NCI-H2196 (cell line): ENCODE data around the gene ROCK2.
A peak's percentile ranks its signal among the peaks of the same experiment; 100 is the strongest.

Experiments used
- DNase-seq: peaks from one replicate; lab custom pipeline; 2025; ENCODE audit not compliant: unreplicated experiment; lab: John Stamatoyannopoulos, UW

The ROCK2 gene

DNA sequence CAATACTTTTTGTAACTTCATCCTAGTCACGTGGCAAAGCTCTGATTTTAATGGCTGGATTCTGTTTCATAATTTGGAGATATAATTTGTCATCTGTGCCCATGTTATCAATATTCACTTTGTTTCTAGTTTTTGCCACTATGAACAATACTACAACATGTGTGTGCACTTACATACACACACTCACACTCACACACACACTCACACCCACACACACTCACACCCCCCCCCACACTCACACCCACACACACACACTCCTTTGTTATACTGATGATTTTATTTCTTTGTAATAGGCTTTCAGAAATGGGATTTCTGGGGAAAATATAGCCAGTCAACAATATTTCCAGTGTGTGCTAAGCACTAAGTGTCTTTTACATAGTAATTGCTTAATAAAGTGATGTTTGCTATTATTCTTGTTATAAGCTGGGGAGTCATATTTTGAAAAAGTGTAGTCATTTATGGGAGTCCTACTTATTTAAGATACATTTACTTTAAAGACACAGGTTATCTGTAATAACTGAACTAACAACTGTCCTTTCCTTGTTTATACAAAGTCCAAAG, 22.8 kb upstream of the ROCK2 start:
- DNase-seq = no peak

DNA sequence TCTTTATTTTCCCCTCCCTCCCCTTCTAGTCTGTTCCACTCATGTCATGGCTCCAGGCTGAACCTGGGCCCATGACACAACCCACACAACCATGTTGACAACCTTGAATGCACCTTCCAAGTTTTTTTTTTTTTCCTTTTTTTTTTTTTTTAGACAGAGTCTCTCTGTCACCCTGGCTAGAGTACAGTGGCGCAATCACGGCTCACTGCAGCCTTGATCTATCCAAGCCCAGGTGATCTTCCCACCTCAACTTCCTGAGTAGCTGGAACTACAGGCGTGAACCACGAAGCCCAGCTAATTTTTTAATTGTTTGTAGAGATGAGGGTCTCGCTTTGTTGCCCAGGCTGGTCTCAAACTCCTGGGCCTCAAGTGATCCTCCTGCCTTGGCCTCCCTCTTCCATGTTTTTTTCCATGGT, 21.9 kb upstream of the ROCK2 start:
- no peak for DNase-seq

GRCh38 chr2:11365096-11365879, 20.9 kb upstream of the ROCK2 start:
- DNase-seq = no peak

- no peak for DNase-seq
Measured at GRCh38 chr2:11364565-11364887, 20.1 kb upstream of the ROCK2 start.

DNA sequence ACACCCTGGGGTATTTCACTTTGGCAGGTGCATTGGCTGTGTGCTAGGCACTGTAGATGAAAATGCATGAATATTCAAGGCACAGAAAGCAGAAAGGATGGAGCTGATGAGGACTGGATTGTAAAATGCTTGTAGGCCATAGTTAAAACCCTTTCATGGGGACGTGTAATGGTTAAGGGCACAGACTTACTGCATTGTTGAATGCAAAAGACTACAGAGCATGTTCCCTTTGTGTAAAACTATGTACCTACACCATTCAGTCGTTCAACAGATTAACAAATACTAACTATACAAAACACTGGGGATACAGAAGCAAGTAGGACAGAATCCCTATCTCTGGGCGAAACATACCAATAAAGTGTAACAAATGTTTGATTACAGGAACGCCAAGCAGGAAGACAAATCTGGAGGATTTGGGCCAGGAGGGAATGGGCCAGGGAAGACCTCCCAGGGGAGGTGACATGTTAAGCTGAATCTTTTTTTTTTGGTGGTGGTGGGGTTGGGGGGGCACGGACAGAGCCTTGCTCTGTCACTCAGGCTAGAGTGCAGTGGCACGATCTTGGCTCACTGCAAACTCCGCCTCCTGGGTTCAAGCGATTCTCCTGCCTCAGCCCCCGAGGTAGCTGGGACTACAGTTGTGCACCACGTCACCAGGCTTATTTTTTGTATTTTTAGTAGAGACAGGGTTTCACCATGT, 19.6 kb upstream of the ROCK2 start:
- no peak for DNase-seq

- no peak for DNase-seq
Measured at GRCh38 chr2:11359865-11360264, 15.4 kb upstream of the ROCK2 start.

DNA sequence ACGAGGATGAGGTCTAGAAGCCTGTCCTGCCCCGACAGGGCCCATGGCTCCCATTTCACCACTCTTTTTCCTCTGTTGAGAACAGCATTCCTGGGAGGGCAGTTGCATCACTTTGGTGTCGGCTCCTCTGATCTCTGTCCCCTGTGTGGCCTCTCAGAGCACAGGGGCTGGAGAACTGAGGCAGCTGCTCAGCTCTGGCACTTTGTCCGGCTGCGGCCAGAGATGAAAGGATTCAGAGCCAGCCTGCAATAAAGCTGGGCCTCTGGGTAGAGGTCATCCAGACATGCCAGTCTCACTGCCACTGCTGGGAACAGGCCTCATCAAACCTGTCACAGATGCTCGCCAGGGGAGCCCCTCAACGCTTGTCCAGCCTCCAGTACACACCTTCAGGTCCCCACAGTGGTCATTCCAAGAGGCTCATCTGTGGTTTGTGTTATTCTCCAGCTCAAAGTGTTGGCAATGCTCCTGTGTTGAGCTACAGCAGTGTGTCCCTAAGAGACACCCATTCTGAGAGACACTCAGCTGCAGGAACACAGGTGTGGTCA, 13.1 kb upstream of the ROCK2 start:
- DNase-seq = no peak

DNA sequence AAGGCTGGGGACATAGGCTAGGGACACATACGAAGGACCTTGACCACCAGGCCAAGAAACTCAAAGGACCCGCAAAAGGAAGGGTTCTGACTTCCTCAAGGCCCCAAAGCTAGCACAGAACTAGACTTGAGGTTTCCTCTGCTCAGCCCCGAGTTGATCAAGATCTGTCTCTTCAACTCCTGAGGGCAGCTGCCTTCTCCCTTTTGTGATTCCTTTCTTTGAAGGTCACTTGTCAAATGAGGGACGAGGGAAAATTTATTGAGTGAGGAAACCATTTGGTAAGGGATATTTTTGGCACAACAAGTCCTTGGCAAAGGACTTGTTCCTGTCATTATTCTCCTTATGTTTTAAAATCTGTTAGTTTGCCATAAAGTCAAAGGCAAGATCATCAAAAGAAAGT, 12.3 kb upstream of the ROCK2 start:
- no peak for DNase-seq

GRCh38 chr2:11355194-11356053, 11.0 kb upstream of the ROCK2 start:
- DNase-seq = no peak

GRCh38 chr2:11354363-11355154, 10.1 kb upstream of the ROCK2 start:
- DNase-seq = no peak

DNA sequence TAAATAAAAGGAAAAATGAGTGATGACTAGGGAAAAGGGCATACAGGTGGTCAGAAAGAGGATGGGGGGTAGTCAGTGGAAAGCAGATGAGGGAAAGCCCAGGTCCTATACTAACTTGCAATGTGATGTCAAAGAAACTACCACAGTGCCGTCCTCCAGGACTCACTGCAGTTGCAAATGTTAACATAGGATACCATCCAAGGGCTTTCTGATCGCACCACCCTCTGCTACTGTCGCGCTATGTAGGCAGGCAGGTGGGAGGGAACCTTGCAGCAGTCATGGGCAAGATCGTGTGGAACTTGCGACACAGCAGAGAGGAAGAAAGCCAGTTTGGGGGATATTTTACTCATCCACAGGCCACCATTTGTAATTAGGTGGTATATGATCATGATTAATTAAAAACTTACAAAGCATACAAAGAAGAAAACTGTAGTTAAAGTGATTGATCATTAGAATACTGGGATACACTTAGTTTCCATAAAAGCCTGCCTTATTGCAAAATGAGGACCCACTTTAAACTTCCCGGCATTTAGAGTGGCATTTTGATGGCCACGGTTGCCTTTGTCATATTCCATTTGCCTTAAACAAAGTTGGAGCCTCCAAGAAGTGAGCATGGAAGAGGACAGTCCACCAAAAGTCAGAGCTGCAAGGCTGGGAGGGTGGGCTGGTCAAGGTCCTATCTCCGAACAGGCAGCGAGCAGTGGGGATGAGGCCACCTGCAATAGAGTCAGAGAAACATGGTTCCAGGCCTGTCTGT, 8.5 kb upstream of the ROCK2 start:
- no peak for DNase-seq

GRCh38 chr2:11348209-11348749, 3.8 kb upstream of the ROCK2 start:
- DNase-seq = no peak

GRCh38 chr2:11347403-11347959, 3.0 kb upstream of the ROCK2 start:
- no peak for DNase-seq

- no peak for DNase-seq
Measured at GRCh38 chr2:11346023-11346482, 1.6 kb upstream of the ROCK2 start.

GRCh38 chr2:11344956-11345677, 681 bp upstream of the ROCK2 start:
- DNase-seq = peak; percentile 9

- peak; percentile 10 for DNase-seq
Measured at GRCh38 chr2:11343650-11344341, 640 bp downstream of the ROCK2 start.

DNA sequence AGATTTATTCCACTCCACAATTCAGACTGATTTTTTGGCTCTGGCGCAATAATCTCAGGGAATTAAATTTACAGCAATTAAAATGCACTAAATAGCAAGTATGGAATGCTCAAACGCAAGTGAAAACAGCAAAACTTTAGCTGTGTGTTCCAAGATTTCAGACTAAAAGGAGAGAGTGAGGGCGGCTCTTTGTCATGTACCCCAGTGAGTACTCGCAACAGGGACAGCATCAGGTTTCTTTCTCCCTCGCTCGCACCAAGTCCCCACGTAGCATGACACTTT, 1.1 kb downstream of the ROCK2 start:
- DNase-seq = no peak
